ENCODE measurements around the gene TIAM1.

DNA sequence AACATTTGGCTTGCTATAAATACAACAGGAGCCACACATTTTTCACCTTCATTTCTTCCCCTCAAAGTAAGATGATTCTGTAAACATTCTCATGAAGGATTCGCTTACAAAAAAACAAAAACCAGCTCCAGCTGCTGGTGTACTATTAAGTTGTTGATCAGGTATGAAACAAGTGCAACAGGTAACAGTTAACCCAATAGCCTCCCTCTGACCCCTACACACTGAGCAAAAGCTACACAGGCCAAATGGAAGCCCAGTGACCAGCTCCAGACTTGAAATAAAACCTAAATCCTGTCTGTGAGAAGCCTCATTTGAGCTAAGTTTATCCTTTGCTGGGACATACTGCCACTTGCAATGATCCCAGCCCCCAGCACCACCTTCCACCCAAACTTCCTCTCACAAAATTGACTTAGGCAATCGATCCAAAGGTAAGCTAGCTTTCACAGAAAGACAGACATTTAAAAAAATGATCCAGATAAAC lies 991 bp downstream of the TIAM1 start:
- no peak for TF ChIP-seq GATA2 (IDR thresholded peaks at IDR 0.05; ENCODE audit: low read depth, low read length)
- no peak for TF ChIP-seq GATA3 (IDR thresholded peaks at IDR 0.05; ENCODE audit: low read depth, low read length)

Data from SH-SY5Y (cell line).